Caco-2 (cell line): ENCODE measurements around the gene LURAP1L. TPM values are rescaled to one million over a fixed set of nuclear protein-coding genes. Genes with fewer than 3 reads are reported as not detected.
A peak's percentile ranks its signal among the peaks of the same experiment; 100 is the strongest.

ENCODE experiments used
- BruUV-seq: library from RNA; stranded (reverse); fragments of 400-500 nt; replicated peaks from 2 replicates; lab custom pipeline; 2021; lab: Mats Ljungman, UMichigan
- CTCF ChIA-PET: fragments of 300-600 bp; sonication (Branson Sonifier 250); formaldehyde crosslinking; loops from one replicate; lab custom pipeline; 2022; ENCODE audit warnings: antibody characterized with exemption; lab: Charles Lee
- POLR2A ChIA-PET: fragments of 300-600 bp; sonication (Branson Sonifier 250); formaldehyde crosslinking; loops from one replicate; lab custom pipeline; 2022; ENCODE audit warnings: antibody characterized with exemption; lab: Charles Lee
- DNase-seq, 2 experiments: peaks; one replicate each; pipeline versions ENCODE4 v3.0.0 to v3.0.0-alpha.2; 2020 to 2022
- H3K27me3 ChIP-seq: replicated peaks from 2 replicates; pipeline ENCODE4 v1.6.0; 2011; ENCODE audit warnings: low read length; ENCODE audit not compliant: control insufficient read depth, insufficient read depth
- H3K36me3 ChIP-seq: 2 replicates; pipeline ENCODE4 v1.5.1; 2011; ENCODE audit warnings: low read length; ENCODE audit not compliant: control insufficient read depth, insufficient read depth
- H3K4me1 ChIP-seq: fragments of 250-450 bp; sonication (Bioruptor Pico); 2 replicates; pipeline ENCODE4 v1.5.1; 2020; ENCODE audit warnings: mild to moderate bottlenecking
- H3K4me3 ChIP-seq: 2 replicates; pipeline ENCODE4 v1.5.1; 2011; ENCODE audit warnings: low read depth, mild to moderate bottlenecking, control low read depth, low read length
- H3K9me3 ChIP-seq: fragments of 250-450 bp; sonication (Bioruptor Pico); 2 replicates; pipeline ENCODE4 v1.5.1; 2020; ENCODE audit warnings: mild to moderate bottlenecking, moderate library complexity
- H3K27ac Mint-ChIP-seq: one replicate; pipeline ENCODE4 v1.8.0; 2022; ENCODE audit warnings: mixed read lengths; ENCODE audit not compliant: unreplicated experiment
- H3K27me3 Mint-ChIP-seq: one replicate; pipeline ENCODE4 v1.8.0; 2022; ENCODE audit warnings: mixed read lengths; ENCODE audit not compliant: insufficient read depth, unreplicated experiment
- H3K36me3 Mint-ChIP-seq: one replicate; pipeline ENCODE4 v1.8.0; 2022; ENCODE audit warnings: mild to moderate bottlenecking, mixed read lengths; ENCODE audit not compliant: insufficient read depth, unreplicated experiment
- H3K4me1 Mint-ChIP-seq: one replicate; pipeline ENCODE4 v1.8.0; 2022; ENCODE audit warnings: low read depth, mixed read lengths; ENCODE audit not compliant: unreplicated experiment
- H3K4me3 Mint-ChIP-seq: one replicate; pipeline ENCODE4 v1.8.0; 2022; ENCODE audit warnings: mild to moderate bottlenecking, moderate library complexity, mixed read lengths; ENCODE audit not compliant: unreplicated experiment
- H3K9me3 Mint-ChIP-seq: one replicate; pipeline ENCODE4 v1.8.0; 2022; ENCODE audit warnings: mixed read lengths; ENCODE audit not compliant: unreplicated experiment
- CTCF ChIP-seq, 2 experiments: fragments of 200-600 bp in 1 of 2; IDR thresholded peaks; 1 replicate in 1 of 2; 2 replicates in 1 of 2; pipeline versions ENCODE4 v1.5.1 to v1.8.0; 2011 to 2022; ENCODE audit warnings: antibody characterized with exemption in 1 of 2, control low read depth in 1 of 2, inconsistent platforms in 1 of 2, low read depth in 1 of 2, low read length in 1 of 2, mild to moderate bottlenecking in 1 of 2, moderate library complexity in 1 of 2; ENCODE audit not compliant: insufficient read depth in 1 of 2, severe bottlenecking in 1 of 2, unreplicated experiment in 1 of 2
- intact Hi-C: fragments of 100-400 bp; cut with micrococcal nuclease; formaldehyde crosslinking; loops from one replicate; pipeline ENCODE4 v1.10.0; 2022; ENCODE audit not compliant: unreplicated experiment
- total RNA-seq: library from RNA; stranded (reverse); gene quantifications from 2 replicates; pipeline ENCODE4 v1.2.3, GENCODE V29; 2022

LURAP1L gene
- total RNA-seq, 1 experiment from 2014 or later = not detected

DNA sequence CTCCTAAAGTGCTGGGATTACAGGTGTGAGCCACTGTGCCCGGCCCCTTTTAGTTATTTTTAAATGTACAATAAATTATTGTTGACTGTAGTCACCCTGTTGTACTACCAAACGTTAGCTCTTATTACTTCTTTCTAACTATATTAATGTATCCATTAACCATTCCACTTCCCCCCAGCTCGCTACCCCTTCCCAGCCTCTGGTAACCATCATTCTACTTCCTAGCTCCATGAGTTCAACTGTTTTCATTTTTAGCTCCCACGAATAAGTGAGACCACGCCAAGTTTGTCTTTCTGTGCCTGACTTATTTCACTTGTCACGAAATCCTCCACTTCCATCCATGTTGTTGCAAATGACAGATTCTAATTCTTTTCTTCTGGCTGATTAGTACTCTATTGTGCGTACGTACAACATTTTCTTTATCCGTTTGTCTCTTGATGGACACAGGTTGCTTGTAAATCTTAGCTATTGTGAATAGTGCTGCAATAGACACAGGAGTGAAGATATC is 6.5 kb downstream of the LURAP1L start:
- no peak for DNase-seq
- no peak overlapping the region for H3K27ac Mint-ChIP-seq
- H3K9me3 Mint-ChIP-seq = no peaks in the 10 kb centered on the region
- Histone ChIP-seq H3K4me1 (no peaks in the 10 kb centered on the region; the same call in 1 of the 2 replicates), H3K9me3 (no peaks in the 10 kb centered on the region), H3K4me3 (no peak overlapping the region), H3K27me3 (no peaks in the 10 kb centered on the region), H3K36me3 (no peaks in the 10 kb centered on the region)
- no peaks in the 10 kb centered on the region for H3K36me3 Mint-ChIP-seq
- no peaks in the 10 kb centered on the region for H3K4me1 Mint-ChIP-seq
- no peak for TF ChIP-seq CTCF (IDR thresholded peaks at IDR 0.05; ENCODE audit: insufficient read depth in 1 of 2, low read depth in 1 of 2, low read length in 1 of 2, severe bottlenecking in 1 of 2, unreplicated experiment in 1 of 2)
- H3K27me3 Mint-ChIP-seq = no peaks in the 10 kb centered on the region
- ChIA-PET CTCF (no interaction called here), POLR2A (no interaction called here)
- intact Hi-C loops = no loop called here
- H3K4me3 Mint-ChIP-seq = no peak overlapping the region
- no TSS peak for BruUV-seq

DNA sequence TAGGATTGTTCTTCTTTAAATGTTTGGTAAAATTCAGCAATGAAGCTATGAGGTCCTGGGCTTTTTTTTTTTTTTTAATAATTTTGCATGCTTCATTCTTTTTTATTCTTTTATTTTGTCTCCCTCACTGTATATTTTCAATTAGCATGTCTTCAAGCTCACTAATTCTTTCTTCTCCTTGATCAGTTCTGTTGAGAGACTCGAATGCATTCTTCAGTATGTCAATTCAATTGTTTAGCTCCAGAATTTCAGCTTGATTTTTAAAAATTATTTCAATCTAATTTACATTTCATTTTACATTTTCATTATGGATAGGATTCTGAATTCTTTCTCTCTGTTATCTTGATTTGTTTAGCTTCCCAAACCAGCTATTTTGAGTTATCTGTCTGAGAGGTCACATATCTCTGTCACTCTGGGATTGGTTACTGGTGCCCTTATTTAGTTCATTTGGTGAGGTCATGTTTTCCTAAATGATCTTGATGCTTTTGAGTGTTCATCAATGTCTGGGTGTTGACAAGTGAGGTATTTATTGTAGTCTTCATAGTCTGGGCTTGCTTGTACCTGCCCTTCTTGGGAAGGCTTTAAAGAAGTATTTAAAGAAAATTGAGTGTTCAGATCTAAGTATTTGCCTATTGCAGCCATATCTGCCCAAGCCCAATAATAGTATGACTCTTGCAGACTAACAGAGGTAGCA is 9.1 kb downstream of the LURAP1L start:
- H3K4me1 ChIP-seq = no peaks in the 10 kb centered on the region
- Mint-ChIP-seq H3K27ac (no peak overlapping the region), H3K36me3 (no peaks in the 10 kb centered on the region), H3K9me3 (no peaks in the 10 kb centered on the region), H3K27me3 (no peaks in the 10 kb centered on the region), H3K4me3 (no peak overlapping the region), H3K4me1 (no peaks in the 10 kb centered on the region)
- no peaks in the 10 kb centered on the region for H3K27me3 ChIP-seq
- no peak for DNase-seq
- H3K4me3 ChIP-seq = no peak overlapping the region
- H3K9me3 ChIP-seq = no peaks in the 10 kb centered on the region
- POLR2A ChIA-PET = no interaction called here
- TF ChIP-seq CTCF (IDR thresholded peaks at IDR 0.05; ENCODE audit: insufficient read depth in 1 of 2, low read depth in 1 of 2, low read length in 1 of 2, severe bottlenecking in 1 of 2, unreplicated experiment in 1 of 2) = no peak
- intact Hi-C loops = no loop called here
- H3K36me3 ChIP-seq = no peaks in the 10 kb centered on the region
- CTCF ChIA-PET = no interaction called here
- BruUV-seq = no TSS peak

- POLR2A ChIA-PET = no interaction called here
- H3K4me3 Mint-ChIP-seq = no peak overlapping the region
Observed at GRCh38 chr9:12784461-12785259, 9.8 kb downstream of the LURAP1L start.

More at GRCh38 chr9:12784461-12785259, 9.8 kb downstream of the LURAP1L start:
- intact Hi-C loops = no loop called here
- no peak overlapping the region for H3K27ac Mint-ChIP-seq
- peak in 1 of 2 experiments; percentile 36 for DNase-seq
- Histone ChIP-seq H3K9me3 (no peaks in the 10 kb centered on the region), H3K4me3 (no peak overlapping the region), H3K27me3 (no peaks in the 10 kb centered on the region), H3K4me1 (no peaks in the 10 kb centered on the region), H3K36me3 (no peaks in the 10 kb centered on the region)
- H3K4me1 Mint-ChIP-seq = no peaks in the 10 kb centered on the region
- H3K36me3 Mint-ChIP-seq = no peaks in the 10 kb centered on the region
- BruUV-seq = no TSS peak
- CTCF ChIA-PET = no interaction called here
- no peaks in the 10 kb centered on the region for H3K27me3 Mint-ChIP-seq
- no peaks in the 10 kb centered on the region for H3K9me3 Mint-ChIP-seq
- no peak for TF ChIP-seq CTCF (IDR thresholded peaks at IDR 0.05; ENCODE audit: insufficient read depth in 1 of 2, low read depth in 1 of 2, low read length in 1 of 2, severe bottlenecking in 1 of 2, unreplicated experiment in 1 of 2)
